T-helper 2 cell treated with Interferon-gamma antibody and Interleukin-4, amounts not matched to agents 100 ng/mL and 5 ng/mL, for 36 hours (primary cell): ENCODE data around the gene OSBP2. TPM values are rescaled to one million over a fixed set of nuclear protein-coding genes. Genes with fewer than 3 reads are reported as not detected.

ENCODE experiments used
- intact Hi-C: fragments of 100-400 bp; cut with micrococcal nuclease; formaldehyde crosslinking; loops from one replicate; pipeline ENCODE4 v1.15.1; 2023
- total RNA-seq: library from RNA; stranded (reverse); gene quantifications from 2 replicates; pipeline ENCODE4 v1.2.3, GENCODE V29; 2022

OSBP2 gene
- total RNA-seq, 1 donor from 2014 or later = 1.2 TPM

DNA sequence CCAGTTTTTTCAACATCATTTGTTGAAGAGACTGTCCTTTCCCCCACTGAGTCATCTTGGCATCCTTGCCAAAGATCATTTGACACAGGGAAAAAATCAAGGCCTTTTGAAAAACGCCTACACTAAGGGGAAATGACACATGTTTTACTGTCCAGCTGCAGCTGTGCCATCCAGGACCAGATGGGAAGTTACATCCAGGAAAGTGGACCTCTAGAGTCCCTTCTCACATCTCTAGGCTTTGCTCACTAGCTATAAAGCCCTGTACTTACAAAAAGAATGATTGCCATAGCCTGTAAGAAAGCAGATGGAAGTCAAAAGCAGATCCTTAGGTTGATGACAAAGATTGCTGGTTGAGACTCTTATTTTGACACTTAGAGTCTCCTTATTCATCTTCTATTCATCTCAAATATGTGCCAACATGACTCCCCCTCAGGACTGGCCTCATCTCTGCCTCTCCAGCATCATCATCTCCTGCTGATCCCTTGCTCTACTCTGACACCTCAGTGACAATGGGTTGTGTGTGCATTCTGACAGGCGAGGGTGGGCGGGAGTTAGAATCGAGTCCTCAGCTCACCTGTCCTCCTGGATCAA lies 22.8 kb downstream of the OSBP2 start:
- intact Hi-C loops = no loop called here

DNA sequence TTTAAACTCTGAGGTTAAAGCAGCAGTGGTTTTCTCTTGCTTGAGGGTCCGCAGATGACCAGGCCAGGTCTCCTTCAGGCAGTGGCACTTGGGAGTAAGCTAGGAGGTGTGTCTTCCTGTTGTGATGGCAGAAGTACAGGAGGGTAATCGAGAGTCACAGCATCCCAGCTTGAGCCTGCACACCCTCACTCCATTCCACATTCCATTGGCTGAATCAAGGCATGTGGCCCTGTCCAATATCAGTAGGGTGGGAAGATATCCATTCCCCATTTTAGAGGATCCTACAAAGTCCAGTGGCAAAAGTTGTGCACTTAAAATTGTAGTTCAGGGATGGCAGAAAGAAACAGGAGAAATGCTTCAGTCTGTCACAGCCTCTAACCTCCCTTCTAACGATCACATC lies 23.3 kb downstream of the OSBP2 start:
- intact Hi-C loops = no loop called here

DNA sequence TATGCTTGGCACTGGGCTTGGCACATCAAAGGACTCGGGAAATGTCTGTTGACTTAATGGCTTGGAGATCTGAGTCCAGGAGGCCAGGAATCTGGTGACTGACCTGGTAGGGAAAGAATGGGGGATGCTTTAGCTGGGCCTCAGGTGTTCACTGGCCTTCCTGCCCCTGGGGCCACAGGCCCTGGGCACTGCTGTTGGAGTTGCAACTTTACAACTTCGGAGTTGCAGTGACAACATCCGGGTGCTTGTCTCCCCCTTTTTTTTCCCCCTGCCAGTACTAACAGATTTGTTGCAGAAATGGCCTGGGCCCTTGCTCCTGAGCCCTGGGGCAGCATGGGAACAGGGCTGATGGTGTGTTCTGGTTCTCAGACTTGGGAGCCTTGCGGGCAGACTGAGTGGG lies 23.8 kb downstream of the OSBP2 start:
- intact Hi-C loops = no loop called here

DNA sequence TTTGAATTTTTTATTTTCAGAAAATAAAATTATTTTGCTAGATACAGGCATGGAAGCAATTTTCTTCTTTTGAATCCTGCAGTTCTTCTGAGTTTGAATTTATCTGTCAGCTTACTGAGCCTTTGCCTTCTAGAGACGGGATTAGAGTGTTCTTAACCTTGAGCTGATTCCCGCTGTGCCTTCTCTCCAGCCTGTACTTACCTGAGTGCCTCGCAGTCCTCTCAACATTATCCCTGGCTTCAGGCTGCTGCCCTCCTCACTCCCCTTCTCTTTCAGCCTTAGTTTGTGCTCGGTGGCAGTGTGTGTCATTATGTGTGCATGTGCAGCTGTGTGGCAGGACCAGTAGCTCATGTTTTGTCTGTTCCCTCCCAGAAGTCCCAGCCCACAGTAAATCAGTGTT lies 24.3 kb downstream of the OSBP2 start:
- intact Hi-C loops = no loop called here

DNA sequence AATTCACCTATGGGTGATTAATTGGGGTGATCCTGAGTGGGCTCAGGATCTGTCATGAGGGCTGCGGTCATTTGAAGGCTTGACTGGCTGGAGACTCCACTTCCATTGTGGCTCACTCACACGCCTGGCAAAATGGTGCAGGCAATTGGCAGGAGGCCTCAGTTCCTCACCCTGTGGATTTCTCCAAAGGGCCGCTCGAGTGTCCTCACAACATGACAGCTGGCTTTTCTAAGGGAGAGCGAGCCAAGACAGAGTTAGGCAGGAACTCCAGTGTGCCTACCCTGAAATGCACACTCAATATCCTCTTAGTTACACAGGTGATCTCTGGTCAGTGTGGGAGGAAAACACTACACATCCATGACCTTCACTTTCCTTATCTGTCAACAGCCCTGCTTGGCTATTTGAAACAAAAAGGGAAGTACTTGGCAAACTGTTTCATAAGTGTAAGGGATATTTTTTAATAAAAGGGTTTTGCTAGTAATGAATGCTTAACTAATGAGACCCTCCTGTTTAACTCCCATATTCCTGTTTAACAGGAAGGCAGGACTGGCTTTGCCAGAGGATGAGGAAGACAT lies 25.7 kb downstream of the OSBP2 start:
- intact Hi-C loops = no loop called here

DNA sequence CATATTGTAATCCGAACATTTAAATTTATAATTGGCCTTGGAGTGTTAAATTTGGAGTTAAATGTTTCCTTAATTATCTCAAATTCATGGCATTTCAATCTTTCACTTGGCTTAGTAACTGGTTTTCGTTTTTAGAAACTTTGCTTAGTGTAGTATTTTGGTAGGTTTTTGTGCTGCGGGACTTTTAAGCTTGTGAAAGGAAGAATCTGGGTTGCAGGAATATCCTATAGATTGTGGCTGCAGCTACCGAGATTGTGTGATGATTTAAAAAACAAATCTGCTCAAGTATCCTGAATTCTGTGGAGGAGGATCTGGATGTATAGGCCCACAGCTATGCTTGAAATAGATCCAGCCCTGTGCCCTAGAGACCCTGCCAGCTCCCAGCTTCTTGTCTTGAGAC lies 27.1 kb downstream of the OSBP2 start:
- intact Hi-C loops = no loop called here

DNA sequence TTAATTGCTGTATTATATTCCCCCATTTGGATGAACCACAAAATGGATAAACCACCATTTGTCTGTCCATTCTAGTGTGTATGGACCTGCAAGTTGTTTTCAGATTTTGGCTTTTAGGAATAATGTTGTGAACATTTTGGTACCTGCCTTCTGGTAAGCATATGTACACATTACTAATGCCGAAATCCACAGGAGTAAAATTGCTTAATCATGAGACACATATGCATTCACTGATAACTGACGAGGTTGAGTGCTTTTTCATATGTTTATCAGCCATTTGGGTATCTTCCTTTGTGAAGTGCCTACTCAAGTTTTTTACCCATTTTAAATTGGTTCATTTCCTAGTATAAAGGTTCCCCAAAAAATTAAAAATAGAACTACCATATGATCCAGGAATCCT lies 34.2 kb downstream of the OSBP2 start:
- intact Hi-C loops = no loop called here

DNA sequence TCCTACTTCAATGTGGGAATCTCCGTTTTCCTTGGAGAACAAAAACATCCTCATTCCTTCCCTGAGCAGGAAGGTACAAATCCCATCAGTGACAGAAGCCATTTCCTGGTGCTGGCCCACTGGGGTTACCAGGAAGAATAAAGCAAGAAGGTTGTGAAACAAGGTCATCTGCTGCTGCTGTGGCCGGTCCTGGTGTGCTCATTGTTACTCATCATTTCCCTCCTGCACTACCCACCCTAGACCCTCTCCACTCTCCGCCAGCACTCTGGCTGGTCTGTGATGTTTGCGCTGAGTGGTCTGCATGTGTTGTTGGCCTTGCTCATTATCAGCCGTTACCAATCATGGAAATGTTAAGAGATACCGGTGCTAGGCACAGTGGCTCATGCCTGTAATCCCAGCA lies 37.0 kb downstream of the OSBP2 start:
- intact Hi-C loops = no loop called here

DNA sequence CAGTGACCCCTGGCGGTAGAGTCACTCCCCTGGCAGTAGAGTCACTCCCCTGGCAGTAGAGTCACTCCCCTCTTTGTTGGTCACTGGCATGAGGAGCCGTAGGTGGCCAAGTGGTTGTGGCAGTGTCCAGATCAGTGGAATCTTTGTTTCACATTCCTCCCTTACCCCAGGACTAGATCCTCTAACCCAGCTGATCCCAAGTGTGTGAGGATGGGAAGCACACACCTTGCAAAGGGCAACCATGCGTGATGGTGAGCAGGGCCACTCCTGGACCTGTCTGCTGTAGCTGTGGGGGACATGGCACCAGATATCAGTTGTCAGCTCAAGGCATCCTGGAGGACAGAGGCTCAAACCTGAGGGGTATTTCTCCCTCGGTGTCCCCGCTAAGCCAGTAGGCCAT lies 37.8 kb downstream of the OSBP2 start:
- intact Hi-C loops = no loop called here

DNA sequence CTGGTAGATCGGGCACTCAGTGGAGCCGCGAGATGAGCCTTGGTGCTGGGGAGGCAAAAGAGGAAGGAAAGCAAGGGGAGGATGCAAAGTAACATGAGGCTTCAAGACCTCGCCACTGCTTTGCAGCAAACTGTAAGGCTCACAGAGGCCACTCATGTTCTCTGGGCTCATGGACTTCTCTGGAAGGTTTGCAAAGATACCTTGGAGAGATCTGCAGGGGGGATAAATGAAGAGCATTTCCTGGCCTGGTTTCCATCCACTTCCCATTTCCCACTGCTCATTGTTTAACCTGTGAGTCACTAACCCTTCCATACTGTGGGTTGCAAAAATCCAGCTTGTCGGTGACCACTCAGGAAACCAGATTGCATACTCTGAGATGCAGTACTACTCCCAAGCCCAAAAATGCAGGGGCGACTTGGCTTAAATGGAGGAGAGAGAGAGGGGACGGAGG lies 38.5 kb downstream of the OSBP2 start:
- intact Hi-C loops = no loop called here

DNA sequence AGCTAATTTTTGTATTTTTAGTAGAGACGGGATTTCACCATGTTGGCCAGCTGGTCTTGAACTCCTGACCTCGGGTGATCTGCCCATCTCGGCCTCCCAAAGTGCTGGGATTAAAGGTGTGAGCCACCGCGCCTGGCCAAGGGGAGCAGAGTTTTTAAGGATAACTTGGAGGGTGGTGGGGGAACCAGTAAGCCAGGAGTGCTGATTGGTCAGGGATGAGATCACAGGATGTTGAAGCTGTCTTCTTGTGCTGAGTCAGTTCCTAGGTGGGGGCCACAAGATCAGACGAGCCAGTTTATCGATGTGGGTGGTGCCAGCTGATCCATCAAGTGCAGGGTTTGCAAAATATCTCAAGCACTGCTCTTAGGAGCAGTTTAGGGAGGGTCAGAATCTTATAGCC lies 45.3 kb downstream of the OSBP2 start:
- intact Hi-C loops = loop anchor here (5.0 kb wide), 1 partner anchor 103 kb away; the partner anchor contains the start of gene SLC35E4

DNA sequence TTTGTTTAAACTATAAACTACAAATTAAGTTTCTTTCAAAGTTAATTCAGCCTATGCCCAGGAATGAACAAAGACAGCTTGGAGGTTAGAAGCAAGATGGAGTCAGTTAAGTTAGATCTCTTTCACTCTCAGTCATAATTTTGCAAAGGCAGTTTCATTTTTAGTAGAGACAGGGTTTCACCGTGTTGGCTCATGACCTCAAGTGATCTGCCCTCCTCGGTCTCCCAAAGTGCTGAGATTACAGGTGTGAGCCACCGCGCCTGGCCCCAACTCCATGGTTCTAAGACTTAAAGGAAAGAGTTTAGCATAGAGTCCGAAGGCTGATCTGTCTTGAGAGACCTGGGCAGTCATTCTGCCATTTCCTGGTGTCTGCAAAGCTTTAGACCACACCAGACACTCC lies 45.8 kb downstream of the OSBP2 start:
- intact Hi-C loops = loop anchor here (5.0 kb wide), 1 partner anchor 103 kb away; the partner anchor contains the start of gene SLC35E4

DNA sequence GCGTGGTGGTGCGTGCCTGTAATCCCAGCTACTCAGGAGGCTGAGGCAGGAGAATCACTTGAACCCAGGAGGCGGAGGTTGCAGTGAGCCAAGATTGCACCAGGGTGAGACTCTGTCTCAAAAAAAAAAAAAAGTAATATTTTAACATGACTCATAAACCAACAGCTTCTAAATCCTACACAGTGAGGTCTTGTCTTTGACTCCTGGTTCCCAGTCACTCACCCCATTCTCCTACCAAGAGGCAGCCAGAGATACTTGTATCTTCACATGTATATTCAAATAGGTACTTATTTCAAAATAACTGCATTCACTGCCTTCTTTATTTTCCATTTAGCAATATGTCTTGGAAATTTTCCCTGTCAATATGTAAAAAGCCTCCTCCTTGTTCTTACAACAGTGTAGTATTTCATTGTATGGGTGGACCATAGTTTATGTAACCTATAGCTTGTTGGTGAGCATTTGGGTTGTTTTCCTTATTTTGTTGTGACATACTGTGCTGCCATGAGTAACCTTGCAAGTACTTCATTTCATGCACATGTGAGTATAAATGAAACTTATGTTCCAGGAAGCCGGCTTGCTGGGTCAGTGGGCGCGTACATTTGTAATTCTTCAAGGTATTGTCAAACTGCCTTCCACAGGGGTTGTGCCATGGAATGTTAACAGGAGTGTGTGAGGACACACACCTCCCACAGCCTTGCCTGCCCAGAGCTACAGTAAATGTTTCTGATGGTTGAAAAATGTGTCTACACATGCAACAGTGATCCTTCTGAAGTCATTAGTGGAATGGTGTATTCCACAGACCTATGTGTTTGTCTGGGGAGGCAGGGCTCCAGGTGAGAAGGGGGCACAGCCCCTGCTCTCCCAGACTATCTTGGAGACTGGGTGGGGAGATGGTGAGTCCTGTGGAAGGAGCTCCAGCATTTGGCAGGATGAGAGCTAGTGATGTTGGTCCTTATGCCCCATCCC lies 47.9 kb downstream of the OSBP2 start:
- intact Hi-C loops = loop anchor here (5.0 kb wide), 1 partner anchor 105 kb away; the partner anchor contains the start of gene SLC35E4

DNA sequence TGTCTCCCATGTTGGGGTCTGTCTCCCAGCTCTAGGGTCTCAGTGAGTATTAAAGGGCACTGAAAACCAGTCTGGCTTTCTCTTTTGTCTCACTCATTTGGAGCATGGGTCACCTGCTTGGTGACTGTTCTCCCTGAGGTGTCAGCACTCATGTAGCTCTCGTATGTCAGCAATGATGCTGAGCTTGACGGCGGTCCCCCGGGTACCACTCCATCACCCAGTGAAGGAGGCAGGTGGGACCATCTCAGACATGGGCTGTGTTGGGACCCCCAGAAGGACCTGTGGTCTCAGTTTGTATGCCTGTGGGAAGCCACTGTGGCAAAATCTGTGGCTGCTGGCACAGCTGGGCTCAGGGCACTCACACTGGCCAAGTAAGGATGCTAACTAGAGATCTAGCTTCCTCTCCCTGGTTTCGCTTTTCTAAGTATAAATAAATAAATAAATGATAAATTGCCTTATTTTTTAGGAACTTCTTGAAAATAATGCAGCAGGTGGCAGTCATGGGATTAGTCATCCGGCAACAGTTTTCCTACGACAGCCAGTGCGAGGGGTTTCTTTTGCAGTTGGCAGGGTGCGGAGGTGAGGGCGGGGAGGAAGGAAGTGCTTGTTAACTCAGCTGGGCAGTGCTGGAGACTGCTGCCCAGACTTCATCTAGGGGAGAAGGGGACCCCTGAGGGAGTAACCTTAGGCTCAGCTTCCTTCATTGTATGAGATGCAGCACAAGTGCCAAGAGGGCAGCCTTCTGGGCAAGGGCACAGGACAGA lies 48.8 kb downstream of the OSBP2 start:
- intact Hi-C loops = loop anchor here (5.0 kb wide), 1 partner anchor 106 kb away; the partner anchor contains the start of gene SLC35E4

DNA sequence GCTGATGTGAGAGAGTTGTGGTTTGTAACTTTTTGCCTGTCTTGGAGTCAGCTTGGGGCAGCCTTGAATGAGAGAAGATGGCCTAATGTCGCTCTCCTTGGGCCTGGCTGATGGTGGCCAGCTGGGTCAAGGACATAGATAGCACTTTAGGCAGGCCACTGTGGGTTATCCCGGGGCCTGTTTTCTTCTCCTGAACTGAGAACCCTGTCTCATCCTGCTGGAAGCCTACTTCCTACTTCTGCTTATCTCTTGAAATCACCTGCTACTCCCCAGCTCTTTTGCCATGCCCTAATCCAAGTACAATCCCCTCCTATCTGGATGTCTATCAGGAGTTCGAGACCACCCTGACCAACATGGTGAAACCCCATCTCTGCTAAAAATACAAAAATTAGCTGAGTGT lies 49.5 kb downstream of the OSBP2 start:
- intact Hi-C loops = loop anchor here (5.0 kb wide), 1 partner anchor 107 kb away; the partner anchor contains the start of gene SLC35E4

DNA sequence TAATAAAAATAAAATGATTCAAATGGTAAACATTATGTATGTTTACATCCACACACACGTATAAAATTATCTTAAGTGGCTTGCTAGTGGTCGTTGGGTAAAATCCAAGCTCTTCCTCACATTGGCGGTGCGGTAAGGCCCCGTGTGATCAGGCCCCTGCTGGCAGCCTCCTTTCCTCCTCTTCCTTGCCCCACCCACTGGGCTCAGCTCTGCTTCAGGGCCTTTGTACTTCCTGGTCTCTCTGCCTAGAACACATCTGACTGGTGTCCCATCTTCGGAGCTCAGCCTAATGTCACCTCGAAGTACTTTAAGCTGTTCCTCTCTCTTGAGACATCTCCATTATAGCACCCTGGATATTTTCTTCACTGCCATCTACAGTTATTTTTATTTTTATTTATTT lies 52.8 kb downstream of the OSBP2 start:
- intact Hi-C loops = no loop called here

DNA sequence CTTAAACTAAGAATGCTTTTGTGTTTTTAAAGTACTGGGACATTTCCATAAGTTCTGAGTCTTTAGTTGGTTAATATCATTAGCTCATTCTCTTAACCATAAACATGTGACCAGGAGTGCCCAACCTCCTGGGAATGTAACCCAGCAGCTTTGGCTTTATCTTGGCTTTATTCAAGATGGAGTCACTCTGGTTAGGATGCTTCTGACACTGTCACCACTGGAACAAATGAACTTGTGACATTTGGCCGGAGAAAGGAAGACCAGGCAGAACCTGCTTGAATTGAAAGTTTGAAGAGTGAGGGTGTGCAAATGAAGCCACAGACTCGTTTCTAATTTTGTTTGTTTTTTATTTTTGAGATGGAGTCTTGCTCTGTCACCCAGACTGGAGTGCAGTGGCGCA lies 54.6 kb downstream of the OSBP2 start:
- intact Hi-C loops = no loop called here

DNA sequence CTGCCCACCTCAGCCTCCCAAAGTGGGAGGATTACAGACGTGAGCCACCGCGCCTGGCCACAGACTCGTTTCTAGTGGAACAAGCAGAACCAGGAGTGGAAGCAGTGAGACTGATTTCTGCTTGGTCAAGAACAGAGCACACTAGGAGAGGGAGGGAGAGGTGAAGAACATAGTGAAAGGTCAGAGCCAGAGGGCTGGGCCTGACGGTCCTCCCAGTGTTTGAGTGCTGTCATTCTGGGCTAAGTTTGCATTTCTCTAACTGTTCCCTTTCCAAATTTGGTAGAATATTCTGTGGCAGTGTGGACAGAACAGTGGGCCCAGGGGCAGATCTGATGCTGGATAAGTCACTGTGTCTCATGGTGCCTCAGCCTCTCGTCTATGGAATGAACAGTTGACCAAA lies 55.2 kb downstream of the OSBP2 start:
- intact Hi-C loops = no loop called here

DNA sequence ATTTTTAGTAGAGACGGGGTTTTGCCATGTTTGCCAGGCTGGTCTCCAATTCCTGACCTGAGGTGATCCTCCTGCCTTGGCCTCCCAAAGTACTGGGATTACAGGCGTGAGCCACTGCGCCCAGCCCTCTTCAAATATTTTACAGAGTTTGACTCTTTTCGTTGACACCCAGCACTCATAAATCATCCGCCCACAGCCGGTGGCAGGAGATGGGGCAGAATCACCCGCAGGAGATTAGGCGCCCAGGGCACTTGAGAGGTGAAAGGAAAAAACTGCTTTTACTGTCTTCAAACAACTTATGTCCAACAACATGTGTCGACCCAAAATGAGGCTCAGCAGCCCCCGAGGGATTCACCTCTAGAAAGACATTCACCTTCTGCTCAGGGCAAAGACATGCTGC lies 56.9 kb downstream of the OSBP2 start:
- intact Hi-C loops = no loop called here

DNA sequence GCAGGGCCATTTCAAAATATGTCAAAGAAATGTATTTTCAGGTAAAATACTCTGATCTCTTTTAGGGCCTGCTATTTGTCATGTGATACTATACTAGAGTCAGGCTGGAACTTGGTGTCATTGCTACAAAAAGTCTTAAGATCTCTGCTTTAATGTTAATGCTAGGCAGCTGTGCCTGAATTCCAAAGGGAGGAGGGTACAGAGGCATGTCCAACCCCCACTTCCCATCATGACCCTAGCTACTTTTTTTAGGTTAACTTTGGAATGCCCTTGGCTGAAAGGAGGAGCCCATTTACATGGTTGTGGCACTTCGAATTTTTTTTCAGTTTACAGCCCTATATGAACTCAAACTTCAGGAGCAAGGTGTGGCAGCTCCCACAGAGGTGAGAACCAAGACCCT lies 58.1 kb downstream of the OSBP2 start:
- intact Hi-C loops = no loop called here

DNA sequence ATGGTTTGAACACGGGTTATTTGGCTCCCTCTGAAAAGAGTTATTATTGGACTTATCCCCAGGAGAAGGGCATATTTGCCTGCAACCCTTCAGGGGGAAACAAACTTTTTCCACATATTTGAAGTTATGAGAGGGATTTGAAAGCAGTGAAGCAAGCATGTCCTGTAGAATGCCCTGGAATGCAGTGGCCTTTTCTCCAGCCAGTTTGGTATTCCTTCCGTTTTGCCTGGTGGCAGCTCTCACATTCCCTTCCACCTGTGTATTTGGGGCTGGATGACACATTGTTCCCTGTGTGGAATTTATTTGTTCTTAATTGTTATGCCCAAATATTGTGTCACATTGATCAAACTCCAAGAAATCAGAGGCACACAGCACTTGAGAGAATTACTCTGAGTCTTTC lies 59.0 kb downstream of the OSBP2 start:
- intact Hi-C loops = no loop called here
